DOHH2 (cell line): ENCODE measurements around the gene UBXN11.

Source experiments
- H3F3A ChIP-seq: fragments of 200-600 bp; sonication (generic), shearing (Covaris generic); 2 replicates; pipeline ENCODE4 v1.6.0; 2016; ENCODE audit warnings: antibody characterized with exemption, mild to moderate bottlenecking; ENCODE audit not compliant: control insufficient read depth, insufficient read depth
- H3K27ac ChIP-seq: fragments of 200-600 bp; sonication (generic); 2 replicates; pipeline ENCODE4 v1.5.1; 2014; ENCODE audit warnings: low read depth, mild to moderate bottlenecking, low read length, moderate library complexity
- H3K27me3 ChIP-seq: fragments of 200-600 bp; sonication (generic); 2 replicates; pipeline ENCODE4 v1.6.1; 2014; ENCODE audit warnings: mild to moderate bottlenecking, low read length, mixed read lengths; ENCODE audit not compliant: control insufficient read depth
- H3K36me3 ChIP-seq: fragments of 200-600 bp; sonication (generic); 2 replicates; pipeline ENCODE4 v1.6.1; 2014; ENCODE audit warnings: mild to moderate bottlenecking, low read length, moderate library complexity, mixed read lengths; ENCODE audit not compliant: control insufficient read depth
- H3K4me1 ChIP-seq: fragments of 200-600 bp; sonication (generic); 2 replicates; pipeline ENCODE4 v1.6.1; 2014; ENCODE audit warnings: mild to moderate bottlenecking, low read length, mixed read lengths; ENCODE audit not compliant: control insufficient read depth
- H3K4me2 ChIP-seq: fragments of 200-600 bp; sonication (generic); 2 replicates; pipeline ENCODE4 v1.6.0; 2014; ENCODE audit warnings: mild to moderate bottlenecking, low read length, moderate library complexity
- H3K4me3 ChIP-seq: fragments of 200-600 bp; sonication (generic); 2 replicates; pipeline ENCODE4 v1.5.1; 2014; ENCODE audit warnings: mild to moderate bottlenecking, low read length, mixed read lengths
- H3K79me2 ChIP-seq: fragments of 200-600 bp; sonication (generic); 2 replicates; pipeline ENCODE4 v1.6.1; 2014; ENCODE audit warnings: mild to moderate bottlenecking, low read length, mixed read lengths; ENCODE audit not compliant: control insufficient read depth
- H3K9me2 ChIP-seq: fragments of 200-600 bp; sonication (generic); replicated peaks from 2 replicates; pipeline ENCODE4 v1.6.1; 2014; ENCODE audit warnings: mild to moderate bottlenecking, low read length, mixed read lengths; ENCODE audit not compliant: control insufficient read depth
- H3K9me3 ChIP-seq: fragments of 200-600 bp; sonication (generic); 2 replicates; pipeline ENCODE4 v1.6.1; 2014; ENCODE audit warnings: antibody characterized with exemption, low read length, mixed read lengths; ENCODE audit not compliant: control insufficient read depth, insufficient read depth
- H4K20me1 ChIP-seq: fragments of 200-600 bp; sonication (generic); 2 replicates; pipeline ENCODE4 v1.6.0; 2014; ENCODE audit warnings: low read depth, mild to moderate bottlenecking, antibody characterized with exemption, low read length, moderate library complexity; ENCODE audit not compliant: control insufficient read depth, insufficient read depth
- CTCF ChIP-seq: fragments of 200-600 bp; sonication (generic); IDR thresholded peaks from one replicate; pipeline ENCODE4 v1.5.1; 2014; ENCODE audit warnings: antibody characterized with exemption, mild to moderate bottlenecking, low read depth, low read length; ENCODE audit not compliant: poor library complexity, severe bottlenecking
- EZH2phosphoT487 ChIP-seq: fragments of 200-600 bp; sonication (generic); IDR thresholded peaks from 2 replicates; pipeline ENCODE4 v1.6.1; 2017; ENCODE audit warnings: borderline replicate concordance, mild to moderate bottlenecking, antibody characterized with exemption, low read length, moderate library complexity, mixed read lengths

The UBXN11 gene

GRCh38 chr1:26287811-26288210 lies 18.6 kb downstream of the UBXN11 start:
- no peaks in the 10 kb centered on the region for H3K79me2 ChIP-seq
- H3K4me3 ChIP-seq, result peak overlapping the region; percentile 58
- no peak for TF ChIP-seq CTCF
- TF ChIP-seq EZH2phosphoT487, result no peak
- H4K20me1 ChIP-seq, result no peaks in the 10 kb centered on the region
- H3K9me2 ChIP-seq, result no peaks in the 10 kb centered on the region
- peaks cover 47% of the 10 kb centered on the region for H3F3A ChIP-seq
- peaks cover 28% of the 10 kb centered on the region for H3K36me3 ChIP-seq
- peaks cover 82% of the 10 kb centered on the region for H3K4me1 ChIP-seq
- H3K27me3 ChIP-seq, result no peaks in the 10 kb centered on the region
- peak overlapping the region; percentile 77 for H3K4me2 ChIP-seq
- H3K27ac ChIP-seq, result peak overlapping the region; percentile 98
- H3K9me3 ChIP-seq, result no peaks in the 10 kb centered on the region

DNA sequence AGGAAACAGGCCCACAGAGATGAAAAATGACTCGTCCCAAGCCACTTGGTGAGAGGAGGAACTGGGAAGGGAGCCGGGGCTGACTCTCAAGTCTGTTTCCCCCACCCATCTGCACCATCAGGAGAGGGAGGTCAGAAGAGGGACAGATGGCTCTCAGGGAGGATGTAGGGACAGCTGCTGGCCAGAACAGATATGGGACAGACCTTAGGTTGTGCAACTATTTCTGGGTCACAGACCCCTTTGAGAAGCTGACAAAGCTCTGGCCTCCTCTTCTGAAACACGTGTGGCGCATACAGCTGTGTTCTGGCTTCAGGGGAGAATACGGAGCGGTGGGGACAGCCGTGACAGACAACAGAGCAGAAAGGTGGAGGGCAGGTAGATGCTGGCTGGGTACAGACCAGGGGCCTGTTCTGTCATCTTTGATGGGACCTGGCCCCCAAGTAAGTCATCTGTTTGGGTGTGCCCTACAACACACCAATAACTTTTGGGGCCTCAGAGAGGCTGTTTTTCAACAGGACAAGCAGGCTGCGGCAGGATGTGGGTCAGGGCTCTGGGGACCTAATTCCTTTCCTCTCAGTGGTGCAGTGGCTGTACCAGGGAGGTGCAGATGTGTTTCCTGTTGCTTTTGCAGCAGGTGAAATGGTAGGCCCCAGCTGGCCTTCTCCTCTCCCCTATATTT lies 19.3 kb downstream of the UBXN11 start:
- Histone ChIP-seq H3K79me2 (no peaks in the 10 kb centered on the region), H3K4me1 (peaks cover 75% of the 10 kb centered on the region), H4K20me1 (no peaks in the 10 kb centered on the region), H3K27me3 (no peaks in the 10 kb centered on the region), H3K9me3 (no peaks in the 10 kb centered on the region), H3K9me2 (no peaks in the 10 kb centered on the region), H3K27ac (peak overlapping the region; percentile 98), H3F3A (peaks cover 45% of the 10 kb centered on the region), H3K4me3 (peak overlapping the region; percentile 58), H3K36me3 (peaks cover 28% of the 10 kb centered on the region), H3K4me2 (peak overlapping the region; percentile 77)
- TF ChIP-seq EZH2phosphoT487, result no peak
- TF ChIP-seq CTCF, result no peak

GRCh38 chr1:26286064-26286416 lies 20.4 kb downstream of the UBXN11 start:
- H3K4me3 ChIP-seq, result no peak overlapping the region
- H3K79me2 ChIP-seq, result no peaks in the 10 kb centered on the region
- peaks cover 42% of the 10 kb centered on the region for H3F3A ChIP-seq
- H3K9me2 ChIP-seq, result no peaks in the 10 kb centered on the region
- H3K36me3 ChIP-seq, result peaks cover 22% of the 10 kb centered on the region
- H3K9me3 ChIP-seq, result no peaks in the 10 kb centered on the region
- TF ChIP-seq EZH2phosphoT487 (no peak), CTCF (no peak)
- no peak overlapping the region for H3K4me2 ChIP-seq
- H4K20me1 ChIP-seq, result no peaks in the 10 kb centered on the region
- peak overlapping the region; percentile 98 for H3K27ac ChIP-seq
- no peaks in the 10 kb centered on the region for H3K27me3 ChIP-seq
- peaks cover 64% of the 10 kb centered on the region for H3K4me1 ChIP-seq
